GM18507 (cell line): ENCODE results near the gene AVPR1A.
"Not testable (repeated sequence)": the region's sequence is repeated elsewhere in the genome, so short reads cannot be mapped to it uniquely, and the experiment has no call there.

Experiments
- DNase-seq: peaks from one replicate; pipeline ENCODE4 v3.0.0; 2011; ENCODE audit warnings: low read depth; ENCODE audit not compliant: insufficient read length; ENCODE audit errors: extremely low spot score
- FAIRE-seq: peaks from 2 replicates; lab custom pipeline; 2011; peaks lifted over from hg19 to GRCh38; lab: Jason Lieb, UNC

Gene AVPR1A

GRCh38 chr12:63150713-63151622, at the start of gene AVPR1A:
Gene AVPR1A (minus strand): TSS chr12:63151201. CDS start chr12:63150836, 365 bp downstream.
- FAIRE-seq (no peak), DNase-seq (no peak)

GRCh38 chr12:63196168-63196567, 45.2 kb upstream of the AVPR1A start:
- FAIRE-seq (no peak), DNase-seq (no peak)

- DNase-seq (no peak), FAIRE-seq (no peak)
Measured at GRCh38 chr12:63179224-63179623, 28.2 kb upstream of the AVPR1A start.

- FAIRE-seq (no peak), DNase-seq (no peak)
Measured at GRCh38 chr12:63170321-63170720, 19.3 kb upstream of the AVPR1A start.

- FAIRE-seq, DNase-seq: not testable (repeated sequence)
Measured at GRCh38 chr12:63167741-63168140, 16.7 kb upstream of the AVPR1A start.

- no peak for DNase-seq
Measured at GRCh38 chr12:63164911-63165310, 13.9 kb upstream of the AVPR1A start.

GRCh38 chr12:63163541-63163940, 12.5 kb upstream of the AVPR1A start:
- DNase-seq = no peak
- FAIRE-seq = no peak

More at GRCh38 chr12:63164911-63165310, 13.9 kb upstream of the AVPR1A start:
- FAIRE-seq = no peak

- FAIRE-seq = no peak
- DNase-seq = no peak
Measured at GRCh38 chr12:63155375-63155774, 4.4 kb upstream of the AVPR1A start.

GRCh38 chr12:63154560-63154959, 3.6 kb upstream of the AVPR1A start:
- FAIRE-seq (no peak), DNase-seq (no peak)

- no peak for DNase-seq
- FAIRE-seq = no peak
Measured at GRCh38 chr12:63152321-63152700, 1.3 kb upstream of the AVPR1A start.

- DNase-seq (peak; percentile 14), FAIRE-seq (peak; percentile 70)
Measured at GRCh38 chr12:63151623-63152320, 771 bp upstream of the AVPR1A start.

- FAIRE-seq = no peak
Measured at GRCh38 chr12:63149909-63150712, 890 bp downstream of the AVPR1A start.

GRCh38 chr12:63144556-63144955, 6.4 kb downstream of the AVPR1A start:
- FAIRE-seq (no peak), DNase-seq (no peak)

More at GRCh38 chr12:63149909-63150712, 890 bp downstream of the AVPR1A start:
- DNase-seq = no peak

- no peak for DNase-seq
- FAIRE-seq = no peak
Measured at GRCh38 chr12:63138488-63138887, 12.5 kb downstream of the AVPR1A start.

- FAIRE-seq = no peak
- no peak for DNase-seq
Measured at GRCh38 chr12:63133981-63134380, 17.0 kb downstream of the AVPR1A start.

- FAIRE-seq = no peak
- DNase-seq = no peak
Measured at GRCh38 chr12:63132201-63132600, 18.8 kb downstream of the AVPR1A start.

GRCh38 chr12:63129927-63130326, 21.1 kb downstream of the AVPR1A start:
- FAIRE-seq (no peak), DNase-seq (no peak)

- no peak for FAIRE-seq
- DNase-seq = no peak
Measured at GRCh38 chr12:63124778-63125177, 26.2 kb downstream of the AVPR1A start.

- DNase-seq (peak; percentile 9), FAIRE-seq (peak; percentile 76)
Measured at GRCh38 chr12:63103494-63104131, 47.4 kb downstream of the AVPR1A start.
